GM18502 (cell line): ENCODE results near the gene SNX21.
A peak's percentile ranks its signal among the peaks of the same experiment; 100 is the strongest.
"Not testable (repeated sequence)": the region's sequence is repeated elsewhere in the genome, so short reads cannot be mapped to it uniquely, and the experiment has no call there.

Source experiments
- ATAC-seq: cut with Tn5 transposase; IDR thresholded peaks from one replicate; pipeline ENCODE4 v1.9.1; 2021; ENCODE audit warnings: mild to moderate bottlenecking; ENCODE audit not compliant: unreplicated experiment, poor library complexity

The SNX21 gene

DNA sequence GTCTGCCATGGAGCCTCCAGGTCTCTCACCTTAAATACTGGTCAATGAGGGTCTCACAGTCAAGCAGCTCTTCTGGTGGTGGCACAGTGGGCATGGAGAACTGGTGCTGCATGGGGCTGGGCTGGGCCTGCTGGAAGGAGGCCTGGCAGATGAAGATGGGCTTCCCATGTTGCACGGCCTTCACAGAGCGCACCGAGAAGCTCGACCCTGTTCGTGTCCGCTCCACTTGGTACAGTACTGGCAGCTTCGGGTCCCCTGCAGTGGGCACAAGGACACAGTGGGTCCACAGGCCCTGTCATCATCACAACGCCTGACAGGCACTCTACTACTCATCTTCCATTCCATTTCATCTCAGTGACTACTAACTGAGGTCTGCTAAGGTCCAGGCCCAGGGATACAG, 14.8 kb downstream of the SNX21 start:
- ATAC-seq: no peak

DNA sequence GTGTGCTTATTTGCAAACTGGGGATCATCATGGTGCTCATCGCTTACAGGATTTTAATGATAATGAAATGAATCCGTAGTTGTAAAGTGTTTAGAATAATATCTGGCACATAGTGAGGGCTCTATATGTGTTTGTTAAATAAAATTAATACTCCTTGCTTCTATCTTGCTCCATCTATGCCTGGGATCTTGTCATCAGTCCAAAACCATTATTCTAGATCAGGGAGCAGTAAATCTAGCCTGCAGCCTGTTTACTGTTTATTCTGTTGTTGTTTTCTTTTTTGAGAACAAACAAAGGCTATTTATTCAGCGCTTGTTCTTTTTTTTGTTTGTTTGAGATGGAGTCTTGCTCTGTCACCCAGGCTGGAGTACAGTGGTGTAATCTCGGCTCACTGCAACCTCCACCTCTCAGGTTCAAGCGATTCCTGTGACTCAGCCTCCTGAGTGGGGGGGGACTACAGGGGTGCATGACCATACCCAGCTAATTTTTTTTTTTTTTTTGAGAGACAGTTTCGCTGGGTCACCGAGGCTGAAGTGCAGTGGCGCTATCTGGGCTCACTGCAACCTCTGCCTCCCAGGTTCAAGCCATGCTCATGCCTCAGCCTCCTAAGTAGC, 15.5 kb downstream of the SNX21 start:
- ATAC-seq: no peak

DNA sequence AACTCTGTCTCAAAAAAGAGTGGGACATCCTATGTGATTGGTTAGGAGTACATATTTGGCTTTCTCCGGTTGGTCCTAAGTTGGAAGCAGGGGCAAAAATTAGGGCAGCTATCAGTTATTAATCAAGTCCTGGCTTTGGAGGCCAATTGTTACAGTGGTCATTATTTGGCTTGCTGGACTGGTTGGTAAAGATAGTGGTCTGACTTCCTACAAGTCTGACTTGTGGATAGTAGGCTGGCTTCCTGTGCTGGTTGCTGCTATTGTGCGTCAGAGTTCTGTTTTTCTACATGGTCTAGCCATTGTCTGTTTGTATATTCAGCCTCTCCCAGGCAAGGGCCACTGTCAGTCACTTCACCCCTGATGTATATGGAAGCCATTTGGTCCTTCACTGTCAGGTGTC, 16.6 kb downstream of the SNX21 start:
- no peak for ATAC-seq

DNA sequence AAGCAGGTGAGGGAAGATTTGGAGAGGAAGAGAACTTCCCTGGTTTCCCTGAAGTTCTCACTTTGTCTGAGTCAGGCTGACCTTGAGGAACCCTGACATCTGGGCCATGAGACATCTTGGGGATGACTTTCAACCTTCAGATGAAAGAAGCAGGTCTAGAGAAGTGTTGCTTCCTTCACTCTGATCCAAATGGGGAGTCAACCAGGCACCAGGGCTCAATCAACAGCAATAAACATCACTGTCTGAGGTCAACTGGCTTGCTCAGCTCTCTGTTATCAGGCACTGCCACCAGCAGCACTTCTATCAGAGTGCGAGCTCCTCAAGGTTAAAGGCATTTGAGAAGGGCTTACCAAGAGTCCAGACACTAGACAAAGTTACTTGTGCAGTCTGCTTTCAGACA, 17.3 kb downstream of the SNX21 start:
- no peak for ATAC-seq

DNA sequence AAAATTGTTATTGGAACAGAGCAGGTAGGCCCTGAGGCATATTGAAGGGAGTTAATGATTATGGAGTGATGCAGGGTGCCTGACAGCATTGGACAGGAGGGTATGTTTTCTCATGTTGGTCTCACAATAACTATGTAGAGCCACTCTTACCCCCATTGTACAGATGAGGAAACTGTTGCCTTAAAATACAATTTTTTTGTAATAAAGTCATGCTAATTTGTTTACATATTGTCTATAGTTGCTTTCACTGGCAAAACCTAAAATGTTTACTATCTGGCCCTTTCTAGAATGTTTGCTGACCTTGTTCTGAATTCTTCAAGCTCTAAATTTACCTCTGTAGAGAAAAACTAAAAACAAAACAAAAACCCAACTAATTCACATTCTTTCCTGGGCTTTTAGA, 17.9 kb downstream of the SNX21 start:
- no peak for ATAC-seq

DNA sequence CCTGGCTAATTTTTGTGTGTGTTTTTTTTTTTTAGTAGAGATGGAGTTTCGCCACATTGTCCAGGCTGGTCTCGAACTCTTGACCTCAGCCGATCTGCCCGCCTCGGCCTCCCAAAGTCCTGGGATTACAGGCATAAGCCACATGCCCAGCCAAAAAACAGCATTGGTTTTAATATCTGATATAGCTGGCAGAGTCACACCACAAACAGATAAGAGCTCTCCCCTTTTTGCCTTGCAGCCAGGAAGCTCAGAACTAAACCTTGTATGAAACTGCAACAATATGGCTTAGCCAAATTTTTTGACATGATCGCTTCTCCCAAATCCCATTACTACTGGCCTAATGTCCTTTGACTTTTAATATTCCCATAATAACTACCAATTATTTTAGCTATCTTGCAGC, 18.7 kb downstream of the SNX21 start:
- no peak for ATAC-seq

DNA sequence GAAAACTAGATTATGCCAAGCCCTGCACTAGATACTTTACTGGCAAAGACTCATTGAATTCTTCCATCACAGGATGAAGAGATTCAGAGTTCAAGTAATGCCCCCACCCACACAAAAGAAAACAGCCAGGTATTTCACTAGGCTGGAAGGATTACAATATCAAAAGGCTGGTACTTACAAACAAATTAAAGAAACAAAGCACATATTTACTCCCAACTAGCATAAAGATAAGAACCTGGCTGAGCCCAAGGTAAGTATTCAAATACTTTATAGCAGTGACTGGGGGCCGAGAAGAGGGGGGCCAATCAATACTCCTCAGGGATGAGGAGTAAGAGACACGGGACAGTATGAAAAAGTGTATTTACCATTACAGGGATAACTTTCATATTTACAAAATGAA, 19.9 kb downstream of the SNX21 start:
- no peak for ATAC-seq

DNA sequence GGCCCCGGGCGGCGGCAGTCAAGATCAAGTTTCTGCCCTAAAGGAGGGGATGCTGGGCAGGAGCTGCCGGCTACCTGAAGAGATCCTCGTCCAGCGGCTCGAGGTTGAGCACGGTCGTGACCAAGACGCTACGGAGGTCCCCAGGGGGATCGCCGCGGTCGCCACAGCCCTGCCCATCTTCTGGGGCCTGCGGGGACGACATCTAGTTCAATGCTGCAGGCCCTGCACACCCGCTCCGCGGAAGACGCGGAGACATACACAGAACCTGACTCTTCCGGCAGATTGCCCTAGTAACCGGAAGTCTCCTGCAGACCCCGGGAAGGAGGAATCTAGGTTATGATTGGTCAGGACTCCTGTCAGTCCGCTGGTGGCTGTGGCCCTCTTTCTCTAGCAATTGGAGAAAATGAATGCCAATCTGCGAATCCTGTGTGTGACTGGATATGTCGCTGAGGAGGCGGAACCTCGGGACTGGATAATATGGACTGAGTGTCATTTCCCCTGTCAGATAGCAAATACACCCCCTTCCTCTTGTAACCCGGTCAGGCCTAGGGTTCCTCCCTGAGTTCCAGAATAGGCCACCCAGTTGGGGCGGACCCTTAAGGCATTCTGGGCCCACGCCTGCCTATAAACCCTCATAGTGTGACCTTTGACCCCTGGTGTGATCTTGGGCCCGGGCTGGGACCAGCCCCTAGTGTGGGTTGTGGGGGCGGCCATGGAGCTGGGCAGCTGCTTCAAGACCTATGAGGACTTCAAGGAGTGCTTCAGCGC, 23.7 kb downstream of the SNX21 start, which contains the start of the genes ACOT8 and ZSWIM3:
Gene ACOT8, minus strand, starts transcription at position 279 of the 768 bp plus-strand sequence. Its CDS starts 77 bp downstream, at position 202.
Gene ZSWIM3, plus strand, starts transcription at position 501 of the 768 bp plus-strand sequence. Its CDS starts 212 bp downstream, at position 713.
- peak; percentile 95 for ATAC-seq

DNA sequence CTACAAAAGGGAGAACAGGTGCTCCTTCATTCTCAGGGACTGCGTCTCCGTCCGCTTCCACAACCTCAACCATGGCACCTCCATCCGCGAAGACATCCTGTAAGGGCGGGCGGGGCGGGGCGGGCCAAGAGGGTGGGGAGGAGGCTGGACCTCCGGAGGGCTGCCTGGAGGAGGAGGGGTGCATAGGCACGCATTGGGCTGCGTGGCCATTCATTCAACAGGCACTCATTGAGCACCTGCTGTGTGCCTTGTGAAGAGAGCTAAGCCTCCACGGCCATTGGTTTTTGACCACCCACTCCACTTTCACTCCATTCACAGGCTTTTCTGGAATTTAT, 24.2 kb downstream of the SNX21 start:
- ATAC-seq: peak; percentile 29

DNA sequence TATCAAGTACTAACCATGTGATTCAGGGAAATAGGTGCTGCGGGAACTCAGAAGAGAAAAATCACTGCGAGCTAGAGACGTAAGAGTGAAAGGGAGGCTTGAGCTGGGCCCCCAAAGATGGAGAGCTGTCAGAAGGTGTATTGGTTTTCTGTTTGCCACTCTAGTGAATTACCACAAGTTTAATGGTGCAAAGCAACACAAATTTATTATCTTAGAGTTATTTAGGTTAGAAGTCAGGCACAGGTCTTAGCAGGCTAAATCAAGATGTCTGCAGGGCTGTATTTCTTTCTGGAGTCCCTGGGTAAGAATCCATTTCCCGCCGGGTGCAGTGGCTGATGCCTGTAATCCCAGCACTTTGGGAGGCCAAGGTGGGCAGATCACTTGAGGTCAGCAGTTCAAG, 26.3 kb downstream of the SNX21 start:
- no peak for ATAC-seq

DNA sequence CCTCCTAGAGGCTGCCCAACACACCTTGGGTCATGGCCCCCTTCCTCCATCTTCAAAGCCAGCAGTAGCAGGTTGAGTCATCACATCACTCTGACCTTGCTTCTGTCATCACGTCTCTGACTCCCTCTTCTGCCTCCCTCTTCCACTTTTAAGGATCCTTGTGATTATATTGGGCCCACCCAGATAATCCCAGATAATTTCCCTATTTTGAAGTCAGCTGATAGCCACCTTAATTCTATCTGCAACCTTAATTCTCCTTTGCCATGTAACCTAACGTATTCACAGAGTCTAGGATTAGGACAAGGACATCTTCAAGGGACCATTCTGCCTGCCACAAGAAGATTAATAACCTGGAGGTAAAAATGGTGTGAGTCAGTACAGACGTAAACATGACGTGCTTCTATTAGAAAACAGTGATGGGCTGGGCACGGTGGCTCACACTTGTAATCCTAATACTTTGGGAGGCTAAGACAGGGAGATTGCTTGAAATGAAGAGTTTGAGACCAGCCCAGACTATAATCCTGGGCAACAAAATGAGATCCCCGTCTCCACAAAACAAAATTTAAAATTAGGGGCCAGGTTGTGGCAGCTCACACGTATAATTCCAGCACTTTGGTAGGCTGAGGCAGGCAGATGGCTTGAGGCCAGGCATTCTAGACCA, 27.1 kb downstream of the SNX21 start:
- no peak for ATAC-seq

DNA sequence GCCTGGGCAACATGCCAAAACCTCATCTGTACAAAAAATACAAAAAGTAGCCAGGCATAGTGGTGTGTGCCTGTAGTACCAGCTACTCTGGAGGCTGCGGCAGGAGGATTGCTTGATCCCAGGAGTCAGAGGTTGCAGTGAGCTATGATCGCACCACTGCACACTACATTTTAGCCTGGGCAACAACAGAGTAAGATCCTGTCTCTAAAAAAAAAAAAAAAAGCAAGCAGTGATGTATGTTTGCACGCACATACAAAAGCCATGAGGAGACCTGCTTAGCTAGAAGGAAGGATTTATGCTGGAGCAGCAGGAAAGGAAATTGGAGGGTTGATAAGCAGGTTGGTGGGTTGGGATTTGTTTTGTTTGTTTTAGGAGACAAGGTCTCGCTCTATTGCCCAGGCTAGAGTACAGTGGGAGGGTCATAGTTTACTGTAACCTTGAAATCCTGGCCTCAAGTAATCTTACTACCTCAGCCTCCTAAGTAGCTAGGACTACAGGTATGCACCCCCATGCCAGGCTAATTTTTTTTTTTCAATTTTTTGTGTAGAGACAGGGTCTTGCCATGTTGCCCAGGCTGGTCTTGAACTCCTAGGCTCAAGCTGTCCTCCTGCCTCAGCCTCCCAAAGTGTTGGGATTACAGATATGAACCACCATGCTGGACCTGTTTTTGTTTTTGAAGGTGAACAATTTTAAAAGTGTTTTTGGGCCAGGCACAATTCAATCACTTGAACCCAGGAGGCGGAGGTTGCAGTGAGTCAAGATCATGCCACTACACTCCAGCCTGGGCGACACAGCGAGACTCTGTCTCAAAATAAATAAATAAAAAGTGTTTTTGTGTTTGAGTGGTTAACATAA, 27.8 kb downstream of the SNX21 start:
- no peak for ATAC-seq

DNA sequence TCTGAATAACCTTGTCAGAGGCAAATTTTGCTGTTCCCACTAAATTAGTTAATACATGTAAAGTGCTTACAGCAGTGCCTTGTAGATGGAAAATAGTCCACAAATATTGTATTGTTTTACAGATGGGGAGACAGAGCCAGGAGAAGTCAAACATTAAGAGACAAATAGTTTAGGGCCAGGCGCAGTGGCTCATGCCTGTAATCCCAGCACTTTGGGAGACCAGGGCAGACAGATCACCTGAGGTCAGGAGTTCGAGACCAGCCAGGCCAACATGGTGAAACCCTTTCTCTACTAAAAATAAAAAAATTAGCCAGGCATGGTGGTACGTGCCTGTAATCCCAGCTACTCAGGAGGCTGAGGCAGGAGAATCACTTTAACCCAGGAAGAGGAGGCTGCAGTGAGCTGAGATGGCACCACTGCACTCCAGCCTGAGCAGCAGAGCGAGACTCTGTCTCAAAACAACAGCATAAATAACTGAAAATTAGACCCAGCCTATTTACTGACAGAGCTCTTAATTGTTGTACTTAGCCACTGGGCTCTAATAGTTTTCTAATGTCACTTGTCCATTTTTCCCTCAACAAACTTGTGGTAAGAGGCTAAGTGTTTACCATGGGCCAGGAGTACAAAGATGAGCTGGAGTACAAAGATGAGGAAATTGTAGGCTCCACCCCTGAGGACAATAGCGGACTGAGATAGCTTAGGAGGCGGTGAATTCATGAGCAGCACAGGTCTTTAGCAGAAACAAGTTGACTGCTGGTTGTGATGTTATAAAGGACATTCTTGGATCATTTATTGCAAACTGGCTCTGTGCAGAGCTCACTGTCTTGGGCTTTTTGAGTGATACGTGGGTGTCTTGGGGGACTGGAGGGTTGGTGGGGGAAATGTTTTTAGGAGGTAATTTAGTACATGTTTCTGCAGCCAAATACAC, 30.2 kb downstream of the SNX21 start:
- ATAC-seq: no peak

DNA sequence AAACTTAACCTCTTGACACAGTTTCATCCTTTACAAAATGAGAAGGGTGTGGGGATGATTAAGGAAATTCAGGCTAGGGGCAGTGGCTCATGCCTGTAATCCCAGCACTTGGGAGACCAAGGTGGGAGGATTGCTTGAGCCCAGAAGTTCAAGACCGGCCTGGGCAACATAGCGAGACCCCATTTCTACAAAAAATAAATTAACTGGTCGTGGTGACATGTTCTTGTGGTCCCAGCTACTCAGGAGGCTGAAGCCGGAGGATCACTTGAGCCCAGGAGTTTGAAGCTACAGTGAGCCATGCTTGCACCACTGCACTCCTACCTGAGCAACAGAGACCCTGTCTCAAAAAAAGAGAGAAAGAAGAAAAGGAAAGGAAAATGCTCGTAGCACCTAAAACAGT, 32.9 kb downstream of the SNX21 start:
- ATAC-seq: no peak

DNA sequence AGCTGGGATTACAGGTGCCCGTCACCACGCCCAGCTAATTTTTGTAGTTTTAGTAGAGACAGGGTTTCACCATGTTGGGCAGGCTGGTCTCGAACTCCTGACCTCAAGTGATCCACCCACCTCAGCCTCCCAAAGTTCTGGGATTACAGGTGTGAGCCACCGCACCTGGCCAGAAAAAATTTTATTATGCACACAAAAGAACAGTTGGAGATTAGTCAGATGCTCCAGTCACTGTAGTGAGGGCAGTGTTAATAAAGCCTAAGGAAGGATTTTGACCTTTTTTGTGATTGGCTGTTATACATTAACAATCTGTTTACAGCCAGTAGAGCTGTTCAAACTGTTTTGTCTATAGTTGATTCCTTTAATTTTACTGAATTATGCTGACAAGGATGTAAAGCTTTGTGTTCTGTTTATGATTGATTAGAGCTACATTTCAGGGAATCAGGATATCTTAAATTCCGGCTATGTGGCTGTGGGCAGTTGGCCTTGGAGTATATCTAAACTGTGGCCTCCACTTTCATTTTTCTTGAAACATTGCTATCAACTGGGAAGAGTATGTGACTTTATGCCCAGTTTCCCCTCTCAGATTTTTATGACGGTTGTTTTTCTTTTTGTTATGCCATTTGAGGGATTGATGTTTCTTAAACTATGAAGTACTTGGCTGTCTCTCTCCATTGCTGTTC, 33.7 kb downstream of the SNX21 start:
- no peak for ATAC-seq

DNA sequence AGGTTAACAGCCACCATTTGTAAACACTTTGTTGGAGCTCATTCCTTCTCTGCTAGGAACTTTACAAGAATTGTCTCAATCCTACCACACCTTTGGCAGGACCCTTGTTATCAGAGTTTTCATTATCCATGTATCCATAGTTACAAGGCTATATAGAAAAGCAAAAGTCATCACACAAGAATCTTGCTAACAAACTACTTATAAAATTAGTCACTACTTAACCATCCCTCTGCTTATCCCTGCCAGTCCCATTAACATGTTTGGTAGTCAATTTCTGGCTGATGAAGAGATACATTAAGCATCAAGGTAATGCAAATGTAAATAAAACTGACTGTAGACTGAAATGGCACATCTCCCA, 34.2 kb downstream of the SNX21 start:
- no peak for ATAC-seq

DNA sequence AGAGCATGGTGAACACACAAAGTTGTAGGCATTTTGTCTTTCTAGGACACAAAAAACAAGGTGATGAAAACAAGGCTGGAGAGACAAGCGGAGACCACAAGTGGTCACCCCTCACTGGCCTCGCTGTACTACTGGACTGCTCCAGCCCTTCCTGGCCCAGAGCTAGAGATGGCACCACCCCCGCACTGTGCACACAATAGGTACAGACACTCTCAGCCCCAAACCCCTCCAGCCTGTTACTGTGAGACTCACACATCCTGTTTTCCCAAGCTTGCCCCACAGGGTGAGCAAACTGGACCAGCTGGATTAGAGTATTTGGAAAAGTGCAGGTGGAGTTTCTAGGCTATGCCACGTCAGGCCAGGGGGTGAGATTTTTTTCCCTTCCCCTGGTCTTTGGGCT, 39.0 kb downstream of the SNX21 start:
- no peak for ATAC-seq

DNA sequence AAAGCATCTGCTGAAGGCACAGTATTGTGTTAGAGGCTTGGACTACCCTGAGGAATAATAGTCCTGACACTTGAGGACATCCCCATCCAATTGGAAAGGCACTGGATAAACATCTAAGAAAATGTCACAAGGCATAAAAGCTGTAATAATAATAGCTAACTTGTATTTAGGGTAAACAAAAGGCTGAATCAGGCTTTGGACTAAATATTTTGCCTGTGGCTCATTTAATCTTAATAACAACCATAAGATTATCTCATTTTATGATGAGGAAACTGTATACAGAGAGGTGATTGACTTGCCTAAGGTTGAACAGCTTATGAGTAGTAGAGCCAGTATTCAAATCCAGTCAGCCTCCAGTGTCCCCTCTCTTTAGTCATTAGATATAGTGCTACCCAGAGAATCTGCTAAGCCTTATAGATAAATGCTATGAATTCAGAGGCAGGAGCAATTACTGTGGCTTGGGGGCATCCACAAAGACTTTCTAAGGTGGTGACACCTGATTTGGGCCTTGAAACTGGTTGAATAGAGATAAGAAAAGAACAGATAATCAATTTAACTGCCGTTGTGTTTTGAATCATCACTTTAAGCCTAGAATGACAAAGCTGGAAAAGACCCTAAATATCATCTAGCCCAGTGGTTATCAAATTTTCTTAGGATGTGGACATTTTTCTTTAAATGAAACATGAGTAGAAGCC, 40.0 kb downstream of the SNX21 start:
- no peak for ATAC-seq

DNA sequence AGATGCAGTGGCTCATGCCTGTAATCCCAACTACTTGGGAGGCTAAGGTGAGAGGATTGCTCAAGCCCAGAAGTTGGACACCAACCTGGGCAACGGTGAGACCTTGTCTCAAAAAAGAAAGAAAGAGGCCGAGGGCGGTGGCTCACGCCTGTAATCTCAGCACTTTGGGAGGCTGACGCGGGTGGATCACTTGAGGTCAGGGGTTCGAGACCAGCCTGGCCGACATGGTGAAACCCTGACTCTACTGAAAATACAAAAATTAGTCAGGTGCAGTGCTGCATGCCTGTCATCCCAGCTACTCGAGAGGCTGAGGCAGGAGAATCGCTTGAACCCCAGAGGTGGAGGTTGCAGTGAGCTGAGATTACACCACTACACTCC, 40.5 kb downstream of the SNX21 start:
- not testable (repeated sequence) for ATAC-seq
